Erythroblast (primary cell): ENCODE measurements around the gene PKM.

Source experiments
- GATA1 ChIP-seq: IDR thresholded peaks from 2 replicates; pipeline ENCODE4 v1.6.1; 2011; ENCODE audit warnings: low read depth, mild to moderate bottlenecking, control low read depth, low read length, moderate library complexity
- POLR2A ChIP-seq: IDR thresholded peaks from 2 replicates; pipeline ENCODE4 v1.6.1; 2011; ENCODE audit warnings: mild to moderate bottlenecking, low read length

GRCh38 chr15:72205896-72206676, 24.9 kb downstream of the PKM start:
- no peak for TF ChIP-seq POLR2A
- TF ChIP-seq GATA1, result no peak
